IMR-90 (cell line): ENCODE measurements around the gene MEGF6. TPM values are rescaled to one million over a fixed set of nuclear protein-coding genes. Genes with fewer than 3 reads are reported as not detected.

ENCODE experiments used
- ATAC-seq: fragments of 200-7000 bp; cut with Tn5 transposase; 2 replicates; pipeline ENCODE4 v1.9.1; 2020; ENCODE audit warnings: low read depth, mild to moderate bottlenecking, moderate library complexity
- BruUV-seq: library from RNA; stranded (reverse); fragments of 400-500 nt; replicated peaks from 2 replicates; lab custom pipeline; 2021; lab: Mats Ljungman, UMichigan
- CTCF ChIA-PET: fragments of 300-600 bp; formaldehyde crosslinking; extraction: SDS; loops from one replicate; lab custom pipeline; 2021; ENCODE audit warnings: antibody characterized with exemption; lab: Yijun Ruan, JAX
- POLR2A ChIA-PET: fragments of 300-600 bp; sonication (Branson Sonifier 250); formaldehyde crosslinking; loops from one replicate; lab custom pipeline; 2022; ENCODE audit warnings: antibody characterized with exemption; ENCODE audit not compliant: unreplicated experiment; lab: Charles Lee
- DNase-seq: peaks from one replicate; pipeline ENCODE4 v3.0.0; 2013
- H2AFZ ChIP-seq: replicated peaks from 2 replicates; pipeline ENCODE3; 2013; ENCODE audit warnings: low read length, mild to moderate bottlenecking; ENCODE audit not compliant: poor library complexity
- H2AK5ac ChIP-seq: 2 replicates; pipeline ENCODE4 v1.6.1; 2013; ENCODE audit warnings: low read depth, low read length, inconsistent platforms
- H2AK9ac ChIP-seq: replicated peaks from 2 replicates; pipeline ENCODE3; 2013; ENCODE audit warnings: mild to moderate bottlenecking, low read depth, low read length, moderate library complexity; ENCODE audit not compliant: poor library complexity
- H2BK120ac ChIP-seq: 2 replicates; pipeline ENCODE4 v1.6.1; 2013; ENCODE audit warnings: low read depth, low read length, inconsistent platforms
- H2BK15ac ChIP-seq: 3 replicates; pipeline ENCODE4 v1.6.1; 2013; ENCODE audit warnings: low read depth, low read length, inconsistent platforms
- H2BK20ac ChIP-seq: 2 replicates; pipeline ENCODE4 v1.6.1; 2013; ENCODE audit warnings: low read depth, mild to moderate bottlenecking, inconsistent platforms, low read length, moderate library complexity
- H2BK5ac ChIP-seq: 2 replicates; pipeline ENCODE4 v1.6.1; 2013; ENCODE audit warnings: mild to moderate bottlenecking, low read depth, low read length, inconsistent platforms; ENCODE audit not compliant: poor library complexity, severe bottlenecking
- H3K14ac ChIP-seq: replicated peaks from 2 replicates; pipeline ENCODE4 v1.6.1; 2013; ENCODE audit warnings: low read depth, low read length, inconsistent platforms
- H3K18ac ChIP-seq: 2 replicates; pipeline ENCODE4 v1.6.1; 2013; ENCODE audit warnings: low read depth, low read length, control low read depth
- H3K23ac ChIP-seq: 2 replicates; pipeline ENCODE4 v1.6.1; 2013; ENCODE audit warnings: low read depth, low read length, inconsistent platforms
- H3K27ac ChIP-seq: 2 replicates; pipeline ENCODE4 v1.5.1; 2013; ENCODE audit warnings: mild to moderate bottlenecking, control low read depth, low read length; ENCODE audit not compliant: insufficient read depth
- H3K27me3 ChIP-seq: 2 replicates; pipeline ENCODE4 v1.6.1; 2013; ENCODE audit warnings: low read length; ENCODE audit not compliant: control insufficient read depth, insufficient read depth
- H3K36me3 ChIP-seq: 2 replicates; pipeline ENCODE4 v1.6.1; 2013; ENCODE audit warnings: low read length, mixed read lengths; ENCODE audit not compliant: control insufficient read depth, insufficient read depth
- H3K4ac ChIP-seq: 2 replicates; pipeline ENCODE4 v1.6.1; 2013; ENCODE audit warnings: low read depth, low read length, inconsistent platforms
- H3K4me1 ChIP-seq: 2 replicates; pipeline ENCODE4 v1.6.1; 2013; ENCODE audit warnings: low read length, mixed read lengths; ENCODE audit not compliant: control insufficient read depth, insufficient read depth
- H3K4me2 ChIP-seq: 2 replicates; pipeline ENCODE4 v1.6.1; 2013; ENCODE audit warnings: low read depth, mild to moderate bottlenecking, control low read depth, low read length, moderate library complexity
- H3K4me3 ChIP-seq: 2 replicates; pipeline ENCODE4 v1.5.1; 2013; ENCODE audit warnings: low read depth, mild to moderate bottlenecking, control low read depth, low read length, moderate library complexity; ENCODE audit not compliant: insufficient read depth
- H3K56ac ChIP-seq: 2 replicates; pipeline ENCODE4 v1.6.1; 2013; ENCODE audit warnings: low read length, inconsistent platforms; ENCODE audit not compliant: insufficient read depth; ENCODE audit errors: extremely low read depth
- H3K79me1 ChIP-seq, 2 experiments: 2 replicates each; pipeline ENCODE4 v1.6.1; 2013; ENCODE audit warnings: low read length in 2 of 2, inconsistent platforms in 1 of 2, low read depth in 1 of 2
- H3K9ac ChIP-seq: 2 replicates; pipeline ENCODE4 v1.6.1; 2013; ENCODE audit warnings: low read depth, low read length, control low read depth
- H3K9me1 ChIP-seq: 2 replicates; pipeline ENCODE4 v1.6.1; 2013; ENCODE audit warnings: low read length, inconsistent platforms; ENCODE audit not compliant: insufficient read depth
- H3K9me3 ChIP-seq: 2 replicates; pipeline ENCODE4 v1.6.1; 2013; ENCODE audit warnings: low read length; ENCODE audit not compliant: control insufficient read depth, insufficient read depth
- H4K20me1 ChIP-seq: 2 replicates; pipeline ENCODE4 v1.6.1; 2013; ENCODE audit warnings: low read length, inconsistent platforms; ENCODE audit not compliant: insufficient read depth
- H4K5ac ChIP-seq: 2 replicates; pipeline ENCODE4 v1.6.1; 2013; ENCODE audit warnings: mild to moderate bottlenecking, low read depth, low read length, control low read depth
- H4K8ac ChIP-seq, 2 experiments: 2 replicates each; pipeline ENCODE4 v1.6.1; 2013; ENCODE audit warnings: low read depth in 2 of 2, low read length in 2 of 2, control low read depth in 1 of 2, inconsistent platforms in 1 of 2
- H4K91ac ChIP-seq: 2 replicates; pipeline ENCODE4 v1.6.1; 2013; ENCODE audit warnings: low read depth, low read length, inconsistent platforms; ENCODE audit not compliant: insufficient read depth
- CEBPB ChIP-seq: IDR thresholded peaks from 2 replicates; pipeline ENCODE4 v1.6.1; 2012; ENCODE audit warnings: low read depth, low read length, improper control_type of control experiment
- CHD1 ChIP-seq: IDR thresholded peaks from 2 replicates; pipeline ENCODE4 v1.6.1; 2012; ENCODE audit warnings: low read depth, low read length, improper control_type of control experiment
- ELK1 ChIP-seq: fragments of 150-350 bp; IDR thresholded peaks from 2 replicates; pipeline ENCODE4 v1.6.1; 2016; ENCODE audit warnings: low read depth, mild to moderate bottlenecking, low read length, moderate library complexity, borderline replicate concordance
- MAFK ChIP-seq: IDR thresholded peaks from 2 replicates; pipeline ENCODE4 v1.6.1; 2012; ENCODE audit warnings: low read depth, low read length, improper control_type of control experiment
- MAZ ChIP-seq: IDR thresholded peaks from 2 replicates; pipeline ENCODE4 v1.6.1; 2012; ENCODE audit warnings: low read depth, mild to moderate bottlenecking, low read length, improper control_type of control experiment, moderate library complexity, borderline replicate concordance
- MXI1 ChIP-seq: IDR thresholded peaks from 2 replicates; pipeline ENCODE4 v1.6.1; 2012; ENCODE audit warnings: low read depth, mild to moderate bottlenecking, low read length, moderate library complexity, borderline replicate concordance
- POLR2A ChIP-seq: IDR thresholded peaks from 2 replicates; pipeline ENCODE4 v1.6.1; 2012; ENCODE audit warnings: mild to moderate bottlenecking, low read depth, low read length
- RCOR1 ChIP-seq: IDR thresholded peaks from 2 replicates; pipeline ENCODE4 v1.6.1; 2012; ENCODE audit warnings: mild to moderate bottlenecking, low read length, improper control_type of control experiment; ENCODE audit not compliant: insufficient replicate concordance
- USF2 ChIP-seq: fragments of 150-350 bp; IDR thresholded peaks from 2 replicates; pipeline ENCODE4 v1.6.1; 2017; ENCODE audit warnings: mild to moderate bottlenecking, antibody characterized with exemption, low read length, low read depth
- WGBS, 2 experiments: methylation state at CpG; one replicate each; pipeline versions ENCODE4 v1.1.5 to v1.1.7; 2013; ENCODE audit warnings: missing lambda C conversion rate in 2 of 2; ENCODE audit not compliant: insufficient read length in 1 of 2; ENCODE audit errors: extremely low coverage in 2 of 2; 5-methylcytosine and 5-hydroxymethylcytosine counted together
- dilution Hi-C: fragments of 300-500 bp; cut with HindIII; formaldehyde crosslinking; loops from one replicate; pipeline ENCODE4 v1.14.3; 2018; ENCODE audit warnings: low sequenced_read_pairs; ENCODE audit not compliant: unreplicated experiment
- in situ Hi-C: fragments of 300-500 bp; cut with MboI; formaldehyde crosslinking; loops from 3 replicates; pipeline ENCODE4 v1.14.3; 2019; ENCODE audit warnings: low sequenced_read_pairs, inconsistent platforms, mixed read lengths
- intact Hi-C: fragments of 100-400 bp; cut with micrococcal nuclease; formaldehyde crosslinking; loops from 2 replicates; pipeline ENCODE4 v1.10.0; 2022
- polyA plus RNA-seq, 3 experiments: library from polyadenylated mRNA; depleted of rRNA; stranded (reverse); fragments of >200 nt; gene quantifications; 2 replicates each; pipeline ENCODE4 v1.2.3, GENCODE V29; 2012; ENCODE audit warnings: low replicate concordance in 1 of 3
- total RNA-seq: library from RNA; depleted of rRNA; stranded (reverse); fragments of >200 nt; gene quantifications from 2 replicates; pipeline ENCODE4 v1.2.3, GENCODE V29; 2012

Gene MEGF6
- total and polyA plus RNA-seq, 2 of the 4 experiments (the other 2 are of a cell fraction) = 0.72 to 4.1 TPM

GRCh38 chr1:3566951-3567804 lies 44.1 kb downstream of the MEGF6 start:
- Histone ChIP-seq H3K14ac (no peak overlapping the region), H3K4me3 (no peak overlapping the region), H3K9me1 (no peaks in the 10 kb centered on the region), H2AK5ac (no peak overlapping the region), H3K4me2 (no peak overlapping the region), H3K9ac (no peak overlapping the region), H4K20me1 (no peaks in the 10 kb centered on the region), H3K18ac (no peak overlapping the region), H3K27ac (no peak overlapping the region), H2BK5ac (no peak overlapping the region), H3K4ac (no peak overlapping the region), H4K5ac (no peak overlapping the region), H2BK15ac (no peak overlapping the region), H2BK120ac (no peak overlapping the region), H2AFZ (no peak overlapping the region), H3K79me1 (no peaks in the 10 kb centered on the region), H3K36me3 (no peaks in the 10 kb centered on the region), H2BK20ac (no peak overlapping the region), H3K27me3 (peaks cover 11% of the 10 kb centered on the region; the same call in 1 of the 2 replicates), H4K91ac (no peak overlapping the region), H3K4me1 (no peaks in the 10 kb centered on the region), H3K9me3 (no peaks in the 10 kb centered on the region), H3K56ac (no peak overlapping the region), H3K23ac (no peak overlapping the region), H2AK9ac (no peak overlapping the region), H4K8ac (no peak overlapping the region)
- TF ChIP-seq USF2 = no peak
- no peak for TF ChIP-seq CHD1
- TF ChIP-seq CEBPB = no peak
- no peak for TF ChIP-seq ELK1
- TF ChIP-seq MXI1 = no peak
- TF ChIP-seq POLR2A = no peak
- TF ChIP-seq MAZ = no peak
- TF ChIP-seq RCOR1 = no peak
- no peak for TF ChIP-seq MAFK
- POLR2A ChIA-PET = no interaction called here
- ATAC-seq (no peak), DNase-seq (no peak)
- BruUV-seq = no TSS peak
- 93% methylated on average over 3 of the region's 32 CpGs; no CpG with 5 or more reads in 1 of the 2 experiments for WGBS, 2 experiments
- CTCF ChIA-PET = interaction anchor here (0.5 to 3.5 kb wide), 2 partner anchors 52 to 81 kb away, joined by 3 to 20 read pairs; no protein-coding TSS in a partner anchor
- in situ Hi-C loops (no loop called here), dilution Hi-C loops (no loop called here), intact Hi-C loops (loop anchor here (10.0 kb wide), 1 partner anchor 158 kb away; no protein-coding TSS in a partner anchor)
